ENCODE data around the gene SH2D3A. TPM values are rescaled to one million over a fixed set of nuclear protein-coding genes. Genes with fewer than 3 reads are reported as not detected.
A peak's percentile ranks its signal among the peaks of the same experiment; 100 is the strongest.

Gene SH2D3A
- total RNA-seq, 1 experiment from 2014 or later = 75.7 TPM

- Histone ChIP-seq H3K27ac (ENCODE audit: low read depth, low read length) (no peak overlapping the region), H4K20me1 (ENCODE audit: insufficient read depth) (no peaks in the 10 kb centered on the region), H3K9ac (ENCODE audit: low read length) (no peak overlapping the region), H2AFZ (ENCODE audit: low read depth, low read length, poor library complexity, severe bottlenecking) (no peak overlapping the region), H3K79me2 (ENCODE audit: insufficient read depth, low read length) (no peaks in the 10 kb centered on the region), H3K4me1 (ENCODE audit: control insufficient read depth in 1 of 2, insufficient read depth in 2 of 2, low read length in 2 of 2) (peaks cover 6 to 9% of the 10 kb centered on the region in 2 experiments; a peak in 3 of 4 replicates), H3K9me3 (ENCODE audit: control insufficient read depth in 1 of 2, insufficient read depth in 1 of 2, low read depth in 1 of 2, low read length in 2 of 2) (peaks cover 0 to 3% of the 10 kb centered on the region in 2 experiments; a peak in 1 of 4 replicates), H3K36me3 (ENCODE audit: control insufficient read depth in 1 of 2, insufficient read depth in 2 of 2, low read length in 2 of 2) (no peaks in the 10 kb centered on the region), H3K9me2 (ENCODE audit: insufficient read depth) (no peaks in the 10 kb centered on the region), H3K4me2 (ENCODE audit: low read length) (no peak overlapping the region), H3K27me3 (ENCODE audit: insufficient read depth, low read length) (no peaks in the 10 kb centered on the region), H3K4me3 (replicated peaks in 1 of 2; ENCODE audit: low read depth in 1 of 2, low read length in 2 of 2) (no peak overlapping the region)
- TF ChIP-seq CBX3 (IDR thresholded peaks at IDR 0.05; ENCODE audit: low read depth) = peak; percentile 44; the same call in 1 of the 2 replicates
- no peak for TF ChIP-seq SP1 (IDR thresholded peaks at IDR 0.05; ENCODE audit: low read depth)
- TF ChIP-seq ZBTB33 (IDR thresholded peaks at IDR 0.05; ENCODE audit: extremely low read depth, insufficient replicate concordance, low read length) = no peak
- TF ChIP-seq POLR2AphosphoS5 (IDR thresholded peaks at IDR 0.05; ENCODE audit: low read depth, low read length) = no peak
- no peak for TF ChIP-seq FOSL1 (IDR thresholded peaks at IDR 0.05; ENCODE audit: low read depth)
- no peak for TF ChIP-seq MAX (IDR thresholded peaks at IDR 0.05)
- TF ChIP-seq SRF (IDR thresholded peaks at IDR 0.05; ENCODE audit: low read depth) = no peak
- no peak for TF ChIP-seq RAD21 (IDR thresholded peaks at IDR 0.05; ENCODE audit: low read depth)
- TF ChIP-seq POLR2A (IDR thresholded peaks at IDR 0.05; ENCODE audit: borderline replicate concordance, extremely low read depth, insufficient read depth, insufficient read length) = no peak
- ATAC-seq (no peak), DNase-seq (ENCODE audit: low read depth, low spot score) (no peak)
- BruUV-seq (replicated peaks) = no TSS peak
- ChIA-PET CTCF (no interaction called here), POLR2A (no interaction called here), RAD21 (ENCODE audit: low non-redundant PET in 1 of 2, low total read pairs in 2 of 2, uncharacterized antibody in 2 of 2, unreplicated experiment in 2 of 2) (no interaction called here)
- intact Hi-C loops (cut with micrococcal nuclease) = no loop called here
Measured at GRCh38 chr19:6808494-6808893, 41.3 kb upstream of the SH2D3A start.

GRCh38 chr19:6807291-6807690, 40.1 kb upstream of the SH2D3A start:
- H2AFZ ChIP-seq (ENCODE audit: low read depth, low read length, poor library complexity, severe bottlenecking) = no peak overlapping the region
- H3K79me2 ChIP-seq (ENCODE audit: insufficient read depth, low read length) = no peaks in the 10 kb centered on the region
- TF ChIP-seq SRF (IDR thresholded peaks at IDR 0.05; ENCODE audit: low read depth) (no peak), ZNF274 (IDR thresholded peaks at IDR 0.05; ENCODE audit: low read depth, low read length) (no peak), POLR2A (IDR thresholded peaks at IDR 0.05; ENCODE audit: borderline replicate concordance, extremely low read depth, insufficient read depth, insufficient read length) (no peak), CEBPB (IDR thresholded peaks at IDR 0.05; ENCODE audit: low read depth) (no peak), ATF3 (IDR thresholded peaks at IDR 0.05) (no peak), ELF1 (IDR thresholded peaks at IDR 0.05; ENCODE audit: borderline replicate concordance, low read depth) (no peak), CBX3 (IDR thresholded peaks at IDR 0.05; ENCODE audit: low read depth) (no peak), JUND (IDR thresholded peaks at IDR 0.05) (no peak), SP1 (IDR thresholded peaks at IDR 0.05; ENCODE audit: low read depth) (no peak), EGR1 (IDR thresholded peaks at IDR 0.05; ENCODE audit: low read depth) (no peak), FOSL1 (IDR thresholded peaks at IDR 0.05; ENCODE audit: low read depth) (no peak), ZBTB33 (IDR thresholded peaks at IDR 0.05; ENCODE audit: extremely low read depth, insufficient replicate concordance, low read length) (no peak)
- no peaks in the 10 kb centered on the region for H4K20me1 ChIP-seq (ENCODE audit: insufficient read depth)
- no peaks in the 10 kb centered on the region for H3K27me3 ChIP-seq (ENCODE audit: insufficient read depth, low read length)
- no TSS peak for BruUV-seq (replicated peaks)
- H3K4me1 ChIP-seq (ENCODE audit: control insufficient read depth in 1 of 2, insufficient read depth in 2 of 2, low read length in 2 of 2) = peaks cover 9 to 14% of the 10 kb centered on the region in 2 experiments
- no peak overlapping the region for H3K9ac ChIP-seq (ENCODE audit: low read length)
- intact Hi-C loops (cut with micrococcal nuclease) = no loop called here
- H3K4me2 ChIP-seq (ENCODE audit: low read length) = no peak overlapping the region
- ChIA-PET CTCF (no interaction called here), RAD21 (ENCODE audit: low non-redundant PET in 1 of 2, low total read pairs in 2 of 2, uncharacterized antibody in 2 of 2, unreplicated experiment in 2 of 2) (no interaction called here), POLR2A (interaction anchor here (1.8 kb wide), 1 partner anchor 21 kb away, joined by 6 read pairs; no protein-coding TSS in a partner anchor)
- no peaks in the 10 kb centered on the region for H3K36me3 ChIP-seq (ENCODE audit: control insufficient read depth in 1 of 2, insufficient read depth in 2 of 2, low read length in 2 of 2)
- DNase-seq (ENCODE audit: low read depth, low spot score) (no peak), ATAC-seq (no peak)
- H3K4me3 ChIP-seq (replicated peaks in 1 of 2; ENCODE audit: low read depth in 1 of 2, low read length in 2 of 2) = no peak overlapping the region
- no peak overlapping the region for H3K27ac ChIP-seq (ENCODE audit: low read depth, low read length)
- no peaks in the 10 kb centered on the region for H3K9me2 ChIP-seq (ENCODE audit: insufficient read depth)
- peaks cover 0 to 3% of the 10 kb centered on the region in 2 experiments; a peak in 1 of 4 replicates for H3K9me3 ChIP-seq (ENCODE audit: control insufficient read depth in 1 of 2, insufficient read depth in 1 of 2, low read depth in 1 of 2, low read length in 2 of 2)

Measured in HCT116 (cell line).